Duodenal mucosa (tissue), 2 donors: ENCODE data around the gene DHFR2.

Source experiments
- H3K27ac ChIP-seq: one replicate; pipeline ENCODE4 v1.7.0; 2013; ENCODE audit warnings: low read depth, low read length
- H3K27me3 ChIP-seq, 2 donors: one replicate each; pipeline ENCODE4 v1.7.0; 2013; ENCODE audit warnings: low read length in 2 of 2, control low read depth in 1 of 2; ENCODE audit not compliant: insufficient read depth in 2 of 2, control insufficient read depth in 1 of 2
- H3K36me3 ChIP-seq, 2 donors: one replicate each; pipeline ENCODE4 v1.7.0; 2013; ENCODE audit warnings: low read length in 2 of 2, control low read depth in 1 of 2; ENCODE audit not compliant: insufficient read depth in 2 of 2, control insufficient read depth in 1 of 2
- H3K4me1 ChIP-seq, 2 donors: one replicate each; pipeline ENCODE4 v1.7.0; 2013; ENCODE audit warnings: low read length in 2 of 2, control low read depth in 1 of 2; ENCODE audit not compliant: insufficient read depth in 2 of 2, control insufficient read depth in 1 of 2
- H3K4me3 ChIP-seq, 2 donors: one replicate each; pipeline ENCODE4 v1.7.0; 2013; ENCODE audit warnings: low read length in 2 of 2, low read depth in 1 of 2
- H3K9ac ChIP-seq, 2 donors: one replicate each; pipeline ENCODE4 v1.7.0; 2013; ENCODE audit warnings: low read length in 2 of 2, low read depth in 1 of 2
- H3K9me3 ChIP-seq, 2 donors: one replicate each; pipeline ENCODE4 v1.7.0; 2013; ENCODE audit warnings: low read length in 2 of 2, control low read depth in 1 of 2; ENCODE audit not compliant: control insufficient read depth in 1 of 2

Gene DHFR2

DNA sequence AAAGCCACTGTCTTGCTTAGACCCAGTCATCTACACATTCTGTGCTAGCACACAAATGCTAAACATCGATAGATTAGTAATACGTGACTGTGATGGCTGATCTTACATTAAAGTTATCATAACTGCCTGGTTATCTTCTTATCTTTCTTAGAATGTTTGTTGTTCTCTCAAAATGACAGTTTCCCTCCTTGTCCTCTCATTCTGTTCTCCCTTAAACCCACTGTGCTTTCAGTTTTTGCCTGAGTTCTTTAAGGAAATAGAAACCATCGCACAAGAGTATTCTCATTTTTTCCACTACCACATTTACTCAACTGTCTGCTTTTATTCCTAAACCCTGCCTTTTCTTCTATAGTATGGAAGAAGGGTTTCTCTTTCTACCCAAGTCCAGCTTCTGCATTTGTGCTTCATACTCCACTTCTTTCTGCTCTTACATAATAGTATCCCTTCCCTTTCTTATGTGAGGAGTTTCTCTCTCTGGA is 51.4 kb downstream of the DHFR2 start:
- no peak overlapping the region for H3K27ac ChIP-seq
- H3K9me3 ChIP-seq = no peaks in the 10 kb centered on the region
- H3K4me1 ChIP-seq = peaks cover 0 to 7% of the 10 kb centered on the region in 2 donors
- no peaks in the 10 kb centered on the region for H3K36me3 ChIP-seq
- no peak overlapping the region for H3K9ac ChIP-seq
- H3K27me3 ChIP-seq = no peaks in the 10 kb centered on the region
- no peak overlapping the region for H3K4me3 ChIP-seq

DNA sequence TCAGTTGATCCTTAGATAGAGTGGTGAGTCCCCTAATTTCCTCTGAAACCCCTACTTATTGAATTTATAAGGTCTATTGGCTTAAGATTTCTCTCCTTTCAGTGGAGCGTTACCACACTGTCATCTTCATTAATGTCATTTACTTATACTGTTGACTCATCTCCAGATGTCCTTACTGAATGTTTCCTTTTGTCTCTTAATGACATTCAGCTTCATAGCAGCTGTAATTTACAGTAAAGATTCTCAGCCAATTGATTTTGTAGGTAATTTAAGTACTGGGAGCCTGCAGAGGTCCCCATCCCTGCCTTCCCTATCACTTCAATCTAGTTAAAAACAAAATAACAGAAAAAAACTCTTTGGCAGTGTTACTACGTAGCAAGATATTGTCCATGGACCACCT is 53.1 kb downstream of the DHFR2 start:
- no peak overlapping the region for H3K9ac ChIP-seq
- no peaks in the 10 kb centered on the region for H3K36me3 ChIP-seq
- H3K4me1 ChIP-seq = peaks cover 0 to 7% of the 10 kb centered on the region in 2 donors
- no peaks in the 10 kb centered on the region for H3K9me3 ChIP-seq
- no peaks in the 10 kb centered on the region for H3K27me3 ChIP-seq
- no peak overlapping the region for H3K4me3 ChIP-seq
- H3K27ac ChIP-seq = no peak overlapping the region

DNA sequence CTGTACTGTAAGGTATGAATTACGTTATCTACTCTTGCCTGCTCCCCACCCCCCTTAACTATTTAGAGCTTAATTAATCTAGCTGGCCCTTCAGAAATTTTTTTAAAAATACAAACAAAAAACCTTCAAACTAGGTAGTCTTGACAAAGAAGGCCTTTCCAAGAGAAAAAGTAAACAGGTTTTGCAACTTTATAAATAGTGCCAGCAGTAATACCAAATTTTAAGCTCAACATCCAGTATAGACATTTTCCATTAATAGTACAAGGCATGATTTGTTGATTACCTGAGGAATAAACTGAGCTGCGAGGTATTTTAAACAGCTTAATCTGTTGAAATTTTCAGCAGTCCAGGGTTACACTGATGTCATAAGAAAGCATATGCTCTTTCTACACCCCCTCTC is 54.5 kb downstream of the DHFR2 start:
- no peak overlapping the region for H3K9ac ChIP-seq
- H3K4me1 ChIP-seq = peaks cover 0 to 7% of the 10 kb centered on the region in 2 donors
- H3K27me3 ChIP-seq = no peaks in the 10 kb centered on the region
- no peak overlapping the region for H3K4me3 ChIP-seq
- H3K27ac ChIP-seq = no peak overlapping the region
- no peaks in the 10 kb centered on the region for H3K36me3 ChIP-seq
- no peaks in the 10 kb centered on the region for H3K9me3 ChIP-seq
